Measurements from ENCODE around the gene TRIP10.
A peak's percentile ranks its signal among the peaks of the same experiment; 100 is the strongest.
"Not testable (repeated sequence)": the region's sequence is repeated elsewhere in the genome, so short reads cannot be mapped to it uniquely, and the experiment has no call there.

TRIP10 gene

GRCh38 chr19:6768236-6768785 is 28.8 kb downstream of the TRIP10 start:
- H3K4me1 Mint-ChIP-seq, result peaks cover 32% of the 10 kb centered on the region

GRCh38 chr19:6769006-6769619 is 29.6 kb downstream of the TRIP10 start:
- ATAC-seq (ENCODE audit: low read depth) (no peak), DNase-seq (ENCODE audit: low spot score in 2 of 2) (no peak)
- Mint-ChIP-seq H3K27ac (peak overlapping the region; percentile 42), H3K9me3 (peaks cover 3% of the 10 kb centered on the region), H3K4me1 (peaks cover 38% of the 10 kb centered on the region), H3K27me3 (no peaks in the 10 kb centered on the region), H3K4me3 (no peak overlapping the region), H3K36me3 (peaks cover 3% of the 10 kb centered on the region)

More at GRCh38 chr19:6768236-6768785, 28.8 kb downstream of the TRIP10 start:
- no peaks in the 10 kb centered on the region for H3K27me3 Mint-ChIP-seq
- peak overlapping the region; percentile 90 for H3K27ac Mint-ChIP-seq
- DNase-seq (ENCODE audit: low spot score in 2 of 2) (no peak), ATAC-seq (ENCODE audit: low read depth) (no peak)
- H3K4me3 Mint-ChIP-seq, result peak overlapping the region; percentile 84
- H3K9me3 Mint-ChIP-seq, result peaks cover 3% of the 10 kb centered on the region
- H3K36me3 Mint-ChIP-seq, result no peaks in the 10 kb centered on the region

GRCh38 chr19:6771648-6772027 is 32.2 kb downstream of the TRIP10 start:
- Mint-ChIP-seq H3K36me3 (peaks cover 19% of the 10 kb centered on the region), H3K9me3 (peaks cover 10% of the 10 kb centered on the region), H3K4me3 (peak overlapping the region; percentile 89), H3K4me1 (peaks cover 46% of the 10 kb centered on the region), H3K27ac (peak overlapping the region; percentile 92)
- not testable (repeated sequence) for H3K27me3 Mint-ChIP-seq; DNase-seq (ENCODE audit: low spot score in 2 of 2); ATAC-seq (ENCODE audit: low read depth)

- Mint-ChIP-seq H3K4me1 (peaks cover 48% of the 10 kb centered on the region), H3K27ac (peak within 1 kb of the TSS; percentile 92), H3K4me3 (peak within 1 kb of the TSS; percentile 89), H3K36me3 (peaks cover 23% of the 10 kb centered on the region), H3K27me3 (no peaks in the 10 kb centered on the region), H3K9me3 (peaks cover 13% of the 10 kb centered on the region)
- DNase-seq (ENCODE audit: low spot score in 2 of 2) (peak; percentile 65 to 76), ATAC-seq (ENCODE audit: low read depth) (peak; percentile 55)
These were observed 32.8 kb downstream of the TRIP10 start, which contains the start of gene VAV1 for GRCh38 chr19:6772028-6772865. VAV1 (plus strand) TSS chr19:6772708; CDS start chr19:6772808, 100 bp downstream.

- Mint-ChIP-seq H3K9me3 (peaks cover 13% of the 10 kb centered on the region), H3K27ac (peak overlapping the region; percentile 92), H3K4me3 (peak overlapping the region; percentile 89), H3K4me1 (peaks cover 49% of the 10 kb centered on the region), H3K36me3 (peaks cover 28% of the 10 kb centered on the region), H3K27me3 (no peaks in the 10 kb centered on the region)
- no peak for DNase-seq (ENCODE audit: low spot score in 2 of 2)
- no peak for ATAC-seq (ENCODE audit: low read depth)
These were observed 33.4 kb downstream of the TRIP10 start for GRCh38 chr19:6772866-6773322.

GRCh38 chr19:6773323-6773931 is 33.9 kb downstream of the TRIP10 start:
- H3K27ac Mint-ChIP-seq, result peak overlapping the region; percentile 92
- H3K9me3 Mint-ChIP-seq, result peaks cover 13% of the 10 kb centered on the region
- peaks cover 30% of the 10 kb centered on the region for H3K36me3 Mint-ChIP-seq
- peaks cover 48% of the 10 kb centered on the region for H3K4me1 Mint-ChIP-seq
- peak; percentile 63 for ATAC-seq (ENCODE audit: low read depth)
- peak; percentile 55 to 58 for DNase-seq (ENCODE audit: low spot score in 2 of 2)
- peak overlapping the region; percentile 89 for H3K4me3 Mint-ChIP-seq
- no peaks in the 10 kb centered on the region for H3K27me3 Mint-ChIP-seq

GRCh38 chr19:6774821-6775707 is 35.6 kb downstream of the TRIP10 start:
- H3K9me3 Mint-ChIP-seq, result peaks cover 13% of the 10 kb centered on the region
- H3K4me3 Mint-ChIP-seq, result peak overlapping the region; percentile 80
- H3K4me1 Mint-ChIP-seq, result peaks cover 49% of the 10 kb centered on the region
- DNase-seq (ENCODE audit: low spot score in 2 of 2) (no peak), ATAC-seq (ENCODE audit: low read depth) (no peak)
- H3K27me3 Mint-ChIP-seq, result no peaks in the 10 kb centered on the region
- peak overlapping the region; percentile 62 for H3K27ac Mint-ChIP-seq
- H3K36me3 Mint-ChIP-seq, result peaks cover 30% of the 10 kb centered on the region

- not testable (repeated sequence) for DNase-seq (ENCODE audit: low spot score in 2 of 2)
- Mint-ChIP-seq H3K36me3 (peaks cover 30% of the 10 kb centered on the region), H3K4me1 (peaks cover 47% of the 10 kb centered on the region)
These were observed 36.6 kb downstream of the TRIP10 start for GRCh38 chr19:6776045-6776444.

GRCh38 chr19:6776999-6777398 is 37.5 kb downstream of the TRIP10 start:
- Mint-ChIP-seq H3K27me3 (no peaks in the 10 kb centered on the region), H3K4me1 (peaks cover 44% of the 10 kb centered on the region), H3K9me3 (peaks cover 10% of the 10 kb centered on the region), H3K4me3 (peak overlapping the region; percentile 4), H3K36me3 (peaks cover 30% of the 10 kb centered on the region), H3K27ac (no peak overlapping the region)
- ATAC-seq (ENCODE audit: low read depth) (no peak), DNase-seq (ENCODE audit: low spot score in 2 of 2) (no peak)

More at GRCh38 chr19:6776045-6776444, 36.6 kb downstream of the TRIP10 start:
- not testable (repeated sequence) for H3K27me3 Mint-ChIP-seq; ATAC-seq (ENCODE audit: low read depth)
- Mint-ChIP-seq H3K9me3 (peaks cover 13% of the 10 kb centered on the region), H3K4me3 (peak overlapping the region; percentile 45), H3K27ac (peak overlapping the region; percentile 57)

GRCh38 chr19:6777434-6777833 is 38.0 kb downstream of the TRIP10 start:
- DNase-seq (ENCODE audit: low spot score in 2 of 2), result no peak
- Mint-ChIP-seq H3K27me3 (no peaks in the 10 kb centered on the region), H3K36me3 (peaks cover 30% of the 10 kb centered on the region), H3K4me3 (no peak overlapping the region), H3K27ac (no peak overlapping the region), H3K4me1 (peaks cover 41% of the 10 kb centered on the region), H3K9me3 (peaks cover 10% of the 10 kb centered on the region)
- ATAC-seq (ENCODE audit: low read depth), result no peak

GRCh38 chr19:6778386-6778785 is 38.9 kb downstream of the TRIP10 start:
- DNase-seq (ENCODE audit: low spot score in 2 of 2) (no peak), ATAC-seq (ENCODE audit: low read depth) (no peak)
- Mint-ChIP-seq H3K4me1 (peaks cover 44% of the 10 kb centered on the region), H3K27me3 (no peaks in the 10 kb centered on the region), H3K9me3 (peaks cover 10% of the 10 kb centered on the region), H3K36me3 (peaks cover 30% of the 10 kb centered on the region), H3K4me3 (no peak overlapping the region), H3K27ac (no peak overlapping the region)

GRCh38 chr19:6779206-6779605 is 39.7 kb downstream of the TRIP10 start:
- H3K9me3 Mint-ChIP-seq, result peaks cover 10% of the 10 kb centered on the region
- ATAC-seq (ENCODE audit: low read depth) (no peak), DNase-seq (ENCODE audit: low spot score in 2 of 2) (no peak)
- no peaks in the 10 kb centered on the region for H3K27me3 Mint-ChIP-seq
- H3K27ac Mint-ChIP-seq, result no peak overlapping the region
- H3K4me3 Mint-ChIP-seq, result no peak overlapping the region
- H3K4me1 Mint-ChIP-seq, result peaks cover 42% of the 10 kb centered on the region
- peaks cover 29% of the 10 kb centered on the region for H3K36me3 Mint-ChIP-seq

- H3K36me3 Mint-ChIP-seq, result peaks cover 32% of the 10 kb centered on the region
- no peak overlapping the region for H3K27ac Mint-ChIP-seq
These were observed 47.9 kb downstream of the TRIP10 start for GRCh38 chr19:6787393-6787792.

More at GRCh38 chr19:6787393-6787792, 47.9 kb downstream of the TRIP10 start:
- ATAC-seq (ENCODE audit: low read depth) (no peak), DNase-seq (ENCODE audit: low spot score in 2 of 2) (no peak)
- no peak overlapping the region for H3K4me3 Mint-ChIP-seq
- peaks cover 35% of the 10 kb centered on the region for H3K4me1 Mint-ChIP-seq
- H3K9me3 Mint-ChIP-seq, result no peaks in the 10 kb centered on the region
- H3K27me3 Mint-ChIP-seq, result no peaks in the 10 kb centered on the region

Data from memory B cell (primary cell).